Measurements from ENCODE around the gene SRSF1.

DNA sequence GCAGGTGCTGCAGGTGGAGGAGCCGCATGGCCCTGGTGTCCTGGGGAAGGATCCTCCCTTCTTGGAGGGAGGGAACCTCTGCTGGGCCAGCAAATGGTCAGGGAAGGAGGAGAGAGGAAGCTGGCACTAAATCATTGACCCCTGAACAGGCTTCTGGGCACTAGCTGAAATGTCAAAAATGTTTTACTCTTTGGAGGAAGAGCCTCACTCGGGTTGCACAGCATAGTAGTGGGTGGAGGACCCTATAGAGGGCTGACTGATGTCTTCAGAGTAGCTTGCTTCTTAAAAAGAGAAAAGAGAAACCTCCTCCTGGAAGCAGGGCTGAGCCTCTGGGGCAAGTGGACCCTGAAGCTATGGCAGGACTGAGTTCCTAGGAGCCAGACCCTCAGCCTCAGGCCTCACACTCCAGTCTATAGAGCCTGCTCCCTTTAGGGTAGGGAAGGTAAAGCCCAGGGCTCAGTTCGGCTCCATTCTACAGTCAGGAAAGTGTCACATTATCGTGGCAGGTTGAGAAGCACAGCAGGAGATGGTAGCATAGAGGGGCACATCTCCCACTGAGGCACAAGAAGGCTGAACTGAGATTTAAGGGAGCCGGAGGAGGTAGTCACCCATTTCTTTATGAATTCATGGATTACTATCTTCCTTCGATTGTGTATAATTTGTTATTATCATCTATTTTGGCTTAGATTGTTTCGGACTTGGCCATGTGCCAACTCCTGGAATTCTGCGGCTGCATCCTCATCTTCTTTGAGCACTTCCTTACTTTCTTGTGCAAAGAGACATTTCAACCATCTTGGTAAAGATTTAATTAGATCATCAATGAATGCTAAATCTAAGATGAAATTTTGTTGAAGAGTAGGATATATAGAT is 44.5 kb downstream of the SRSF1 start:
- TF ChIP-seq POLR2A (IDR thresholded peaks at IDR 0.05): no peak
- no peak for TF ChIP-seq CTCF (IDR thresholded peaks at IDR 0.05)
